T-helper 1 cell treated with Interleukin-12 subunit alpha and Interleukin-12 subunit beta and Interleukin-4 antibody, amounts not matched to agents 30 μg/mL and 1 μg/mL, for 36 hours (primary cell): ENCODE measurements around the gene CLCNKB.

ENCODE experiments used
- H3K27ac Mint-ChIP-seq: one replicate; pipeline ENCODE4 v1.8.0; 2021; ENCODE audit warnings: mild to moderate bottlenecking, mixed read lengths
- H3K27me3 Mint-ChIP-seq: one replicate; pipeline ENCODE4 v1.8.0; 2021; ENCODE audit warnings: low read depth, mixed read lengths
- H3K36me3 Mint-ChIP-seq: one replicate; pipeline ENCODE4 v1.8.0; 2021; ENCODE audit warnings: low read depth, mixed read lengths
- H3K4me1 Mint-ChIP-seq: one replicate; pipeline ENCODE4 v1.8.0; 2021; ENCODE audit warnings: low read depth, mixed read lengths
- H3K4me3 Mint-ChIP-seq: one replicate; pipeline ENCODE4 v1.8.0; 2021; ENCODE audit warnings: mild to moderate bottlenecking, moderate library complexity, mixed read lengths
- H3K9me3 Mint-ChIP-seq: one replicate; pipeline ENCODE4 v1.8.0; 2021; ENCODE audit warnings: mixed read lengths

Gene CLCNKB

GRCh38 chr1:16080422-16081150 is 37.0 kb downstream of the CLCNKB start:
- H3K4me3 Mint-ChIP-seq = no peak overlapping the region
- no peaks in the 10 kb centered on the region for H3K36me3 Mint-ChIP-seq
- H3K27ac Mint-ChIP-seq = no peak overlapping the region
- H3K9me3 Mint-ChIP-seq = no peaks in the 10 kb centered on the region
- H3K4me1 Mint-ChIP-seq = peaks cover 6% of the 10 kb centered on the region
- H3K27me3 Mint-ChIP-seq = peaks cover 2% of the 10 kb centered on the region

- H3K9me3 Mint-ChIP-seq = no peaks in the 10 kb centered on the region
- H3K36me3 Mint-ChIP-seq = no peaks in the 10 kb centered on the region
- H3K27ac Mint-ChIP-seq = no peak overlapping the region
- H3K27me3 Mint-ChIP-seq = peaks cover 2% of the 10 kb centered on the region
- H3K4me3 Mint-ChIP-seq = no peak overlapping the region
- H3K4me1 Mint-ChIP-seq = peaks cover 6% of the 10 kb centered on the region
These were observed 38.1 kb downstream of the CLCNKB start for GRCh38 chr1:16081636-16082035.

GRCh38 chr1:16082283-16083038 is 38.9 kb downstream of the CLCNKB start:
- Mint-ChIP-seq H3K9me3 (no peaks in the 10 kb centered on the region), H3K4me1 (peaks cover 6% of the 10 kb centered on the region), H3K27ac (no peak overlapping the region), H3K4me3 (no peak overlapping the region), H3K27me3 (peaks cover 2% of the 10 kb centered on the region), H3K36me3 (no peaks in the 10 kb centered on the region)

GRCh38 chr1:16083486-16083885 is 39.9 kb downstream of the CLCNKB start:
- H3K27me3 Mint-ChIP-seq = peaks cover 2% of the 10 kb centered on the region
- no peak overlapping the region for H3K27ac Mint-ChIP-seq
- H3K9me3 Mint-ChIP-seq = no peaks in the 10 kb centered on the region
- peaks cover 4% of the 10 kb centered on the region for H3K4me1 Mint-ChIP-seq
- no peaks in the 10 kb centered on the region for H3K36me3 Mint-ChIP-seq
- H3K4me3 Mint-ChIP-seq = no peak overlapping the region

- H3K4me3 Mint-ChIP-seq = no peak overlapping the region
- no peaks in the 10 kb centered on the region for H3K4me1 Mint-ChIP-seq
- H3K36me3 Mint-ChIP-seq = no peaks in the 10 kb centered on the region
- no peaks in the 10 kb centered on the region for H3K9me3 Mint-ChIP-seq
- no peak overlapping the region for H3K27ac Mint-ChIP-seq
- H3K27me3 Mint-ChIP-seq = peaks cover 2% of the 10 kb centered on the region
These were observed 41.9 kb downstream of the CLCNKB start for GRCh38 chr1:16085522-16085921.

- Mint-ChIP-seq H3K27me3 (peaks cover 2% of the 10 kb centered on the region), H3K36me3 (no peaks in the 10 kb centered on the region), H3K27ac (no peak overlapping the region), H3K4me1 (no peaks in the 10 kb centered on the region), H3K9me3 (no peaks in the 10 kb centered on the region), H3K4me3 (no peak overlapping the region)
These were observed 44.2 kb downstream of the CLCNKB start for GRCh38 chr1:16087733-16088132.

GRCh38 chr1:16088351-16088911 is 44.8 kb downstream of the CLCNKB start:
- no peak overlapping the region for H3K27ac Mint-ChIP-seq
- H3K9me3 Mint-ChIP-seq = no peaks in the 10 kb centered on the region
- H3K27me3 Mint-ChIP-seq = peaks cover 2% of the 10 kb centered on the region

GRCh38 chr1:16088996-16089395 is 45.4 kb downstream of the CLCNKB start:
- Mint-ChIP-seq H3K27me3 (peaks cover 2% of the 10 kb centered on the region), H3K4me1 (no peaks in the 10 kb centered on the region), H3K36me3 (no peaks in the 10 kb centered on the region), H3K27ac (no peak overlapping the region), H3K4me3 (no peak overlapping the region), H3K9me3 (no peaks in the 10 kb centered on the region)

More at GRCh38 chr1:16088351-16088911, 44.8 kb downstream of the CLCNKB start:
- Mint-ChIP-seq H3K4me1 (no peaks in the 10 kb centered on the region), H3K4me3 (no peak overlapping the region), H3K36me3 (no peaks in the 10 kb centered on the region)

GRCh38 chr1:16090076-16090826 is 46.7 kb downstream of the CLCNKB start:
- no peak overlapping the region for H3K27ac Mint-ChIP-seq
- peaks cover under 1% of the 10 kb centered on the region for H3K27me3 Mint-ChIP-seq

GRCh38 chr1:16091296-16091695 is 47.7 kb downstream of the CLCNKB start:
- Mint-ChIP-seq H3K36me3 (no peaks in the 10 kb centered on the region), H3K27ac (no peak overlapping the region), H3K27me3 (peaks cover 3% of the 10 kb centered on the region), H3K4me3 (no peak overlapping the region), H3K4me1 (no peaks in the 10 kb centered on the region), H3K9me3 (no peaks in the 10 kb centered on the region)

More at GRCh38 chr1:16090076-16090826, 46.7 kb downstream of the CLCNKB start:
- no peaks in the 10 kb centered on the region for H3K4me1 Mint-ChIP-seq
- no peaks in the 10 kb centered on the region for H3K9me3 Mint-ChIP-seq
- no peaks in the 10 kb centered on the region for H3K36me3 Mint-ChIP-seq
- H3K4me3 Mint-ChIP-seq = no peak overlapping the region

GRCh38 chr1:16092097-16092922 is 48.7 kb downstream of the CLCNKB start:
- Mint-ChIP-seq H3K4me1 (no peaks in the 10 kb centered on the region), H3K36me3 (no peaks in the 10 kb centered on the region), H3K4me3 (no peak overlapping the region), H3K27me3 (peaks cover 3% of the 10 kb centered on the region), H3K9me3 (no peaks in the 10 kb centered on the region), H3K27ac (no peak overlapping the region)

GRCh38 chr1:16092923-16093511 is 49.4 kb downstream of the CLCNKB start:
- peaks cover 3% of the 10 kb centered on the region for H3K27me3 Mint-ChIP-seq
- H3K36me3 Mint-ChIP-seq = no peaks in the 10 kb centered on the region
- no peaks in the 10 kb centered on the region for H3K4me1 Mint-ChIP-seq
- no peak overlapping the region for H3K27ac Mint-ChIP-seq
- H3K9me3 Mint-ChIP-seq = no peaks in the 10 kb centered on the region
- no peak overlapping the region for H3K4me3 Mint-ChIP-seq

GRCh38 chr1:16093611-16094010 is 50.0 kb downstream of the CLCNKB start:
- H3K4me1 Mint-ChIP-seq = no peaks in the 10 kb centered on the region
- no peak overlapping the region for H3K4me3 Mint-ChIP-seq
- peaks cover 3% of the 10 kb centered on the region for H3K27me3 Mint-ChIP-seq
- H3K9me3 Mint-ChIP-seq = no peaks in the 10 kb centered on the region
- H3K36me3 Mint-ChIP-seq = no peaks in the 10 kb centered on the region
- H3K27ac Mint-ChIP-seq = no peak overlapping the region
